Upper lobe of right lung (tissue), 1 donor: ENCODE data around the gene ISYNA1. TPM values are rescaled to one million over a fixed set of nuclear protein-coding genes. Genes with fewer than 3 reads are reported as not detected.
A peak's percentile ranks its signal among the peaks of the same experiment; 100 is the strongest.

ENCODE experiments used
- ATAC-seq: fragments of 200-7000 bp; cut with Tn5 transposase; one replicate; pipeline ENCODE4 v1.9.1; 2020; ENCODE audit warnings: mild to moderate bottlenecking, moderate library complexity
- DNase-seq: peaks from one replicate; pipeline ENCODE4 v3.0.0-alpha.2; 2020
- H3K27ac ChIP-seq: fragments of 200-600 bp; one replicate; pipeline ENCODE4 v1.8.0; 2022
- H3K27me3 ChIP-seq: fragments of 200-600 bp; one replicate; pipeline ENCODE4 v1.8.0; 2022; ENCODE audit warnings: mild to moderate bottlenecking
- H3K36me3 ChIP-seq: fragments of 200-600 bp; one replicate; pipeline ENCODE4 v1.8.0; 2022
- H3K4me1 ChIP-seq: fragments of 200-600 bp; one replicate; pipeline ENCODE4 v1.8.0; 2022
- H3K4me3 ChIP-seq: fragments of 200-600 bp; one replicate; pipeline ENCODE4 v1.8.0; 2022; ENCODE audit warnings: mild to moderate bottlenecking
- H3K9me3 ChIP-seq: fragments of 200-600 bp; one replicate; pipeline ENCODE4 v1.8.0; 2022
- CTCF ChIP-seq: fragments of 200-600 bp; IDR thresholded peaks from one replicate; pipeline ENCODE4 v1.8.0; 2022; ENCODE audit warnings: antibody characterized with exemption
- intact Hi-C: fragments of 100-400 bp; cut with DNase I; formaldehyde crosslinking; loops from one replicate; pipeline ENCODE4 v1.11.0; 2022
- total RNA-seq: library from RNA; stranded (reverse); fragmentation: NEBNext Ultra II Directional; extraction: Animal tissue kit (Norgen Biotek cat#: 25700); gene quantifications from one replicate; pipeline ENCODE4 v1.2.1, GENCODE V29; 2021
- donor health status: DM: no; HTN: yes; CAD: no; lungs with severe emphysema.

The ISYNA1 gene
- total RNA-seq, 1 donor from 2014 or later, result 34.6 TPM

- Histone ChIP-seq H3K36me3 (no peaks in the 10 kb centered on the region), H3K9me3 (no peaks in the 10 kb centered on the region), H3K4me3 (no peak overlapping the region), H3K4me1 (peaks cover 26% of the 10 kb centered on the region), H3K27ac (no peak overlapping the region), H3K27me3 (no peaks in the 10 kb centered on the region)
- TF ChIP-seq CTCF, result no peak
- ATAC-seq, result no peak
- intact Hi-C loops, result no loop called here
- no peak for DNase-seq
These were observed 7.4 kb downstream of the ISYNA1 start for GRCh38 chr19:18430417-18431144.

GRCh38 chr19:18429717-18430416 lies 8.1 kb downstream of the ISYNA1 start:
- H3K4me1 ChIP-seq, result peaks cover 30% of the 10 kb centered on the region

GRCh38 chr19:18428787-18429674 lies 8.9 kb downstream of the ISYNA1 start:
- Histone ChIP-seq H3K27ac (peak overlapping the region; percentile 63), H3K4me1 (peaks cover 30% of the 10 kb centered on the region), H3K4me3 (peak overlapping the region; percentile 44), H3K27me3 (no peaks in the 10 kb centered on the region), H3K9me3 (no peaks in the 10 kb centered on the region), H3K36me3 (no peaks in the 10 kb centered on the region)
- TF ChIP-seq CTCF, result no peak
- ATAC-seq (peak; percentile 69), DNase-seq (peak; percentile 84)
- intact Hi-C loops, result no loop called here

More at GRCh38 chr19:18429717-18430416, 8.1 kb downstream of the ISYNA1 start:
- H3K4me3 ChIP-seq, result no peak overlapping the region
- H3K9me3 ChIP-seq, result no peaks in the 10 kb centered on the region
- DNase-seq (no peak), ATAC-seq (no peak)
- no peaks in the 10 kb centered on the region for H3K27me3 ChIP-seq
- peak overlapping the region; percentile 63 for H3K27ac ChIP-seq
- no peaks in the 10 kb centered on the region for H3K36me3 ChIP-seq
- intact Hi-C loops, result no loop called here
- no peak for TF ChIP-seq CTCF

- DNase-seq, result no peak
- intact Hi-C loops, result no loop called here
- Histone ChIP-seq H3K4me3 (no peak overlapping the region), H3K27me3 (no peaks in the 10 kb centered on the region), H3K36me3 (no peaks in the 10 kb centered on the region), H3K9me3 (no peaks in the 10 kb centered on the region), H3K27ac (peak overlapping the region; percentile 63), H3K4me1 (peaks cover 30% of the 10 kb centered on the region)
- TF ChIP-seq CTCF, result no peak
- ATAC-seq, result no peak
These were observed 9.7 kb downstream of the ISYNA1 start for GRCh38 chr19:18428173-18428786.

- H3K9me3 ChIP-seq, result no peaks in the 10 kb centered on the region
- no peaks in the 10 kb centered on the region for H3K27me3 ChIP-seq
- intact Hi-C loops, result no loop called here
- ATAC-seq (no peak), DNase-seq (no peak)
- H3K4me3 ChIP-seq, result no peak overlapping the region
- H3K36me3 ChIP-seq, result no peaks in the 10 kb centered on the region
- peaks cover 25% of the 10 kb centered on the region for H3K4me1 ChIP-seq
- H3K27ac ChIP-seq, result no peak overlapping the region
- no peak for TF ChIP-seq CTCF
These were observed 10.2 kb downstream of the ISYNA1 start for GRCh38 chr19:18427743-18428113.
